Measurements from ENCODE around the gene PCDHGA1.

The PCDHGA1 gene

GRCh38 chr5:141356133-141356532 is 25.8 kb downstream of the PCDHGA1 start:
- Histone ChIP-seq H3K4me3 (ENCODE audit: low read length) (no peak overlapping the region), H3K79me2 (ENCODE audit: low read length) (no peaks in the 10 kb centered on the region), H3K27ac (ENCODE audit: low read length) (no peak overlapping the region), H4K20me1 (ENCODE audit: insufficient read depth, low read length) (no peaks in the 10 kb centered on the region), H3K36me3 (replicated peaks; ENCODE audit: low read depth, low read length) (no peaks in the 10 kb centered on the region), H3K9ac (ENCODE audit: low read length) (no peak overlapping the region), H2AFZ (ENCODE audit: low read depth, low read length) (no peak overlapping the region), H3K4me1 (ENCODE audit: low read length) (0 out of 2 replicates have a peak, but pooled peaks cover 3% of the 10 kb centered on the region), H3K4me2 (ENCODE audit: low read length) (no peak overlapping the region), H3K27me3 (ENCODE audit: low read depth, low read length) (no peaks in the 10 kb centered on the region), H3K9me3 (ENCODE audit: insufficient read depth, low read length) (no peaks in the 10 kb centered on the region)
- TF ChIP-seq EZH2phosphoT487 (IDR thresholded peaks at IDR 0.05; ENCODE audit: low read depth) (no peak), CTCF (IDR thresholded peaks at IDR 0.05; ENCODE audit: low read depth, low read length) (no peak)

GRCh38 chr5:141356950-141357349 is 26.6 kb downstream of the PCDHGA1 start:
- Histone ChIP-seq H3K4me2 (ENCODE audit: low read length) (no peak overlapping the region), H3K79me2 (ENCODE audit: low read length) (no peaks in the 10 kb centered on the region), H3K27ac (ENCODE audit: low read length) (no peak overlapping the region), H3K9ac (ENCODE audit: low read length) (no peak overlapping the region), H4K20me1 (ENCODE audit: insufficient read depth, low read length) (no peaks in the 10 kb centered on the region), H2AFZ (ENCODE audit: low read depth, low read length) (no peak overlapping the region), H3K4me3 (ENCODE audit: low read length) (no peak overlapping the region), H3K27me3 (ENCODE audit: low read depth, low read length) (no peaks in the 10 kb centered on the region), H3K9me3 (ENCODE audit: insufficient read depth, low read length) (no peaks in the 10 kb centered on the region), H3K4me1 (ENCODE audit: low read length) (0 out of 2 replicates have a peak, but pooled peaks cover 3% of the 10 kb centered on the region), H3K36me3 (replicated peaks; ENCODE audit: low read depth, low read length) (no peaks in the 10 kb centered on the region)
- TF ChIP-seq CTCF (IDR thresholded peaks at IDR 0.05; ENCODE audit: low read depth, low read length) (no peak), EZH2phosphoT487 (IDR thresholded peaks at IDR 0.05; ENCODE audit: low read depth) (no peak)

- TF ChIP-seq CTCF (IDR thresholded peaks at IDR 0.05; ENCODE audit: low read depth, low read length) (peak; percentile 53), EZH2phosphoT487 (IDR thresholded peaks at IDR 0.05; ENCODE audit: low read depth) (no peak)
- Histone ChIP-seq H3K4me3 (ENCODE audit: low read length) (peak within 1 kb of the TSS; percentile 74), H3K27me3 (ENCODE audit: low read depth, low read length) (no peaks in the 10 kb centered on the region), H3K4me2 (ENCODE audit: low read length) (peak within 1 kb of the TSS; percentile 71), H3K9me3 (ENCODE audit: insufficient read depth, low read length) (no peaks in the 10 kb centered on the region), H2AFZ (ENCODE audit: low read depth, low read length) (peak within 1 kb of the TSS; percentile 84), H3K27ac (ENCODE audit: low read length) (no peak within 1 kb of the TSS), H3K36me3 (replicated peaks; ENCODE audit: low read depth, low read length) (no peaks in the 10 kb centered on the region), H3K79me2 (ENCODE audit: low read length) (no peaks in the 10 kb centered on the region), H4K20me1 (ENCODE audit: insufficient read depth, low read length) (no peaks in the 10 kb centered on the region), H3K9ac (ENCODE audit: low read length) (peak within 1 kb of the TSS; percentile 47; the same call in 1 of the 2 replicates), H3K4me1 (ENCODE audit: low read length) (no peaks in the 10 kb centered on the region)
These were observed 29.6 kb downstream of the PCDHGA1 start, which contains the start of gene PCDHGB2 for GRCh38 chr5:141359790-141360426. TSS of gene PCDHGB2 (plus strand) at chr5:141359994. CDS start at chr5:141360136, 142 bp downstream.

GRCh38 chr5:141360685-141361084 is 30.4 kb downstream of the PCDHGA1 start:
- Histone ChIP-seq H3K9ac (ENCODE audit: low read length) (no peak overlapping the region), H3K36me3 (replicated peaks; ENCODE audit: low read depth, low read length) (no peaks in the 10 kb centered on the region), H3K9me3 (ENCODE audit: insufficient read depth, low read length) (no peaks in the 10 kb centered on the region), H2AFZ (ENCODE audit: low read depth, low read length) (no peak overlapping the region; the same call in 1 of the 2 replicates), H4K20me1 (ENCODE audit: insufficient read depth, low read length) (no peaks in the 10 kb centered on the region), H3K79me2 (ENCODE audit: low read length) (no peaks in the 10 kb centered on the region), H3K27ac (ENCODE audit: low read length) (no peak overlapping the region), H3K4me3 (ENCODE audit: low read length) (no peak overlapping the region), H3K4me2 (ENCODE audit: low read length) (no peak overlapping the region), H3K27me3 (ENCODE audit: low read depth, low read length) (no peaks in the 10 kb centered on the region), H3K4me1 (ENCODE audit: low read length) (no peaks in the 10 kb centered on the region)
- TF ChIP-seq EZH2phosphoT487 (IDR thresholded peaks at IDR 0.05; ENCODE audit: low read depth) (no peak), CTCF (IDR thresholded peaks at IDR 0.05; ENCODE audit: low read depth, low read length) (no peak)
